ENCODE results near the gene CACUL1.
"Not testable (repeated sequence)": the region's sequence is repeated elsewhere in the genome, so short reads cannot be mapped to it uniquely, and the experiment has no call there.

CACUL1 gene

GRCh38 chr10:118687472-118687871 lies 67.3 kb downstream of the CACUL1 start:
- no peak for DNase-seq (ENCODE audit: low read depth in 2 of 2)

- no peak for DNase-seq (ENCODE audit: low read depth in 2 of 2)
Measured at GRCh38 chr10:118682533-118682932, 72.2 kb downstream of the CACUL1 start.

GRCh38 chr10:118680197-118680596 lies 74.6 kb downstream of the CACUL1 start:
- DNase-seq (ENCODE audit: low read depth in 2 of 2) = no peak

GRCh38 chr10:118674226-118674919 lies 80.4 kb downstream of the CACUL1 start:
- DNase-seq (ENCODE audit: low read depth in 2 of 2) = no peak

- DNase-seq (ENCODE audit: low read depth in 2 of 2) = no peak
Measured at GRCh38 chr10:118672766-118673715, 81.7 kb downstream of the CACUL1 start.

GRCh38 chr10:118672153-118672552 lies 82.6 kb downstream of the CACUL1 start:
- no peak for DNase-seq (ENCODE audit: low read depth in 2 of 2)

- not testable (repeated sequence) for DNase-seq (ENCODE audit: low read depth in 2 of 2)
Measured at GRCh38 chr10:118671221-118671620, 83.5 kb downstream of the CACUL1 start.

- no peak for DNase-seq (ENCODE audit: low read depth in 2 of 2)
Measured at GRCh38 chr10:118670472-118671124, 84.2 kb downstream of the CACUL1 start.

- no peak for DNase-seq (ENCODE audit: low read depth in 2 of 2)
Measured at GRCh38 chr10:118669835-118670234, 84.9 kb downstream of the CACUL1 start.

GRCh38 chr10:118669020-118669791 lies 85.6 kb downstream of the CACUL1 start:
- DNase-seq (ENCODE audit: low read depth in 2 of 2) = no peak

- DNase-seq (ENCODE audit: low read depth in 2 of 2) = no peak
Measured at GRCh38 chr10:118668228-118668952, 86.4 kb downstream of the CACUL1 start.

GRCh38 chr10:118667732-118668131 lies 87.0 kb downstream of the CACUL1 start:
- no peak for DNase-seq (ENCODE audit: low read depth in 2 of 2)

GRCh38 chr10:118666350-118666749 lies 88.4 kb downstream of the CACUL1 start:
- no peak for DNase-seq (ENCODE audit: low read depth in 2 of 2)

- DNase-seq (ENCODE audit: low read depth in 2 of 2) = no peak
Measured at GRCh38 chr10:118664321-118664720, 90.4 kb downstream of the CACUL1 start.

GRCh38 chr10:118663176-118663575 lies 91.6 kb downstream of the CACUL1 start:
- no peak for DNase-seq (ENCODE audit: low read depth in 2 of 2)

GRCh38 chr10:118662228-118663035 lies 92.3 kb downstream of the CACUL1 start:
- no peak for DNase-seq (ENCODE audit: low read depth in 2 of 2)

- DNase-seq (ENCODE audit: low read depth in 2 of 2) = no peak
Measured at GRCh38 chr10:118658762-118659161, 96.0 kb downstream of the CACUL1 start.

- not testable (repeated sequence) for DNase-seq (ENCODE audit: low read depth in 2 of 2)
Measured at GRCh38 chr10:118658168-118658567, 96.6 kb downstream of the CACUL1 start.

GRCh38 chr10:118645294-118645693 lies 109.5 kb downstream of the CACUL1 start:
- DNase-seq (ENCODE audit: low read depth in 2 of 2) = not testable (repeated sequence)

- DNase-seq (ENCODE audit: low read depth in 2 of 2) = no peak
Measured at GRCh38 chr10:118642228-118642627, 112.5 kb downstream of the CACUL1 start.

All from activated CD8-positive, alpha-beta memory T cell treated with anti-CD3 and anti-CD28 coated beads for 4 hours (primary cell).